Hematopoietic multipotent progenitor cell treated with erythropoietin and hydrocortisone succinate and interleukin-3 and kit ligand, for 4 days (in vitro differentiated cells): ENCODE data around the gene ITGA11.

Experiments
- DNase-seq: peaks from one replicate; pipeline ENCODE4 v3.0.0-alpha.2; 2015

The ITGA11 gene

GRCh38 chr15:68310178-68310803 lies 121.7 kb downstream of the ITGA11 start:
- DNase-seq = no peak

- DNase-seq = no peak
These were observed 122.9 kb downstream of the ITGA11 start for GRCh38 chr15:68309024-68309423.

- DNase-seq = no peak
These were observed 124.6 kb downstream of the ITGA11 start for GRCh38 chr15:68307131-68307928.

GRCh38 chr15:68305420-68305871 lies 126.5 kb downstream of the ITGA11 start:
- DNase-seq = no peak

- no peak for DNase-seq
These were observed 127.2 kb downstream of the ITGA11 start for GRCh38 chr15:68304589-68305337.

GRCh38 chr15:68303560-68304436 lies 128.2 kb downstream of the ITGA11 start:
- DNase-seq = no peak

GRCh38 chr15:68303134-68303533 lies 128.8 kb downstream of the ITGA11 start:
- no peak for DNase-seq

- DNase-seq = no peak
These were observed 129.2 kb downstream of the ITGA11 start for GRCh38 chr15:68302729-68303128.

GRCh38 chr15:68301301-68301700 lies 130.7 kb downstream of the ITGA11 start:
- peak; percentile 30 for DNase-seq

GRCh38 chr15:68300115-68300940 lies 131.6 kb downstream of the ITGA11 start:
- no peak for DNase-seq

GRCh38 chr15:68299436-68299835 lies 132.5 kb downstream of the ITGA11 start:
- no peak for DNase-seq

GRCh38 chr15:68298882-68299381 lies 133.0 kb downstream of the ITGA11 start:
- DNase-seq = peak; percentile 58

GRCh38 chr15:68298336-68298735 lies 133.6 kb downstream of the ITGA11 start:
- DNase-seq = no peak

GRCh38 chr15:68295014-68295805 lies 136.8 kb downstream of the ITGA11 start:
- no peak for DNase-seq

- DNase-seq = no peak
These were observed 139.0 kb downstream of the ITGA11 start for GRCh38 chr15:68292967-68293366.

- DNase-seq = no peak
These were observed 139.7 kb downstream of the ITGA11 start for GRCh38 chr15:68292157-68292781.

GRCh38 chr15:68290715-68291114 lies 141.2 kb downstream of the ITGA11 start:
- no peak for DNase-seq

- no peak for DNase-seq
These were observed 142.2 kb downstream of the ITGA11 start for GRCh38 chr15:68289621-68290352.

GRCh38 chr15:68289057-68289456 lies 142.9 kb downstream of the ITGA11 start:
- DNase-seq = no peak
